Uterus (tissue), 4 donors: Measurements from ENCODE around the gene THSD4. TPM values are rescaled to one million over a fixed set of nuclear protein-coding genes. Genes with fewer than 3 reads are reported as not detected.

Source experiments
- DNase-seq, 2 donors: peaks; one replicate each; pipeline ENCODE4 v3.0.0-alpha.2; 2019 to 2020
- H3K27ac ChIP-seq, 2 donors: fragments of 200-600 bp; sonication (generic); 1 replicate in 1 of 2; 2 replicates in 1 of 2; pipeline ENCODE4 v1.5.1; 2016 to 2018
- H3K27me3 ChIP-seq, 2 donors: fragments of 200-600 bp; sonication (generic); one replicate each; pipeline ENCODE4 v1.5.1; 2018 to 2019; ENCODE audit warnings: control low read depth in 1 of 2
- H3K36me3 ChIP-seq, 2 donors: fragments of 200-600 bp; sonication (generic); one replicate each; pipeline ENCODE4 v1.5.1; 2019; ENCODE audit warnings: control low read depth in 1 of 2
- H3K4me1 ChIP-seq, 2 donors: fragments of 200-600 bp; sonication (generic); one replicate each; pipeline ENCODE4 v1.5.1; 2018 to 2019; ENCODE audit warnings: control low read depth in 1 of 2
- H3K4me3 ChIP-seq, 2 donors: fragments of 200-600 bp; sonication (generic); 1 replicate in 1 of 2; 2 replicates in 1 of 2; pipeline ENCODE4 v1.5.1; 2018 to 2019; ENCODE audit warnings: mild to moderate bottlenecking in 1 of 2
- H3K9me3 ChIP-seq, 2 donors: fragments of 200-600 bp; sonication (generic); one replicate each; pipeline ENCODE4 v1.5.1; 2019; ENCODE audit warnings: control low read depth in 1 of 2
- POLR2A ChIP-seq, 2 donors: fragments of 450-650 bp; IDR thresholded peaks; one replicate each; pipeline ENCODE4 v1.6.1; 2016; ENCODE audit warnings: antibody characterized with exemption in 2 of 2, mild to moderate bottlenecking in 1 of 2, moderate library complexity in 1 of 2
- intact Hi-C: fragments of 100-400 bp; cut with DNase I; formaldehyde crosslinking; loops from one replicate; pipeline ENCODE4 v1.15.1; 2023; ENCODE audit warnings: low total_unique reads
- total RNA-seq, 4 donors: library from RNA; depleted of rRNA in 3 of 4; stranded (reverse); fragments of >200 nt in 3 of 4; gene quantifications; one replicate each; pipeline versions ENCODE4 v1.1.0 to v1.2.4, GENCODE V29; 2014 to 2023
- TF ChIP-seq, protein P1 (sequence below), 4 experiments: fragments of 200-600 bp in 2 of 4; fragments of 450-650 bp in 2 of 4; sonication (generic) in 2 of 4; IDR thresholded peaks; one replicate each; pipeline ENCODE4 v1.5.1; 2016 to 2019; ENCODE audit warnings: antibody characterized with exemption in 4 of 4, mild to moderate bottlenecking in 2 of 4, moderate library complexity in 1 of 4
- donor health status: DM: yes; HTN: yes; CAD: no.

THSD4 gene
- total RNA-seq, 4 donors from 2014 or later = 7.1 to 144 (median 35.4) TPM

DNA sequence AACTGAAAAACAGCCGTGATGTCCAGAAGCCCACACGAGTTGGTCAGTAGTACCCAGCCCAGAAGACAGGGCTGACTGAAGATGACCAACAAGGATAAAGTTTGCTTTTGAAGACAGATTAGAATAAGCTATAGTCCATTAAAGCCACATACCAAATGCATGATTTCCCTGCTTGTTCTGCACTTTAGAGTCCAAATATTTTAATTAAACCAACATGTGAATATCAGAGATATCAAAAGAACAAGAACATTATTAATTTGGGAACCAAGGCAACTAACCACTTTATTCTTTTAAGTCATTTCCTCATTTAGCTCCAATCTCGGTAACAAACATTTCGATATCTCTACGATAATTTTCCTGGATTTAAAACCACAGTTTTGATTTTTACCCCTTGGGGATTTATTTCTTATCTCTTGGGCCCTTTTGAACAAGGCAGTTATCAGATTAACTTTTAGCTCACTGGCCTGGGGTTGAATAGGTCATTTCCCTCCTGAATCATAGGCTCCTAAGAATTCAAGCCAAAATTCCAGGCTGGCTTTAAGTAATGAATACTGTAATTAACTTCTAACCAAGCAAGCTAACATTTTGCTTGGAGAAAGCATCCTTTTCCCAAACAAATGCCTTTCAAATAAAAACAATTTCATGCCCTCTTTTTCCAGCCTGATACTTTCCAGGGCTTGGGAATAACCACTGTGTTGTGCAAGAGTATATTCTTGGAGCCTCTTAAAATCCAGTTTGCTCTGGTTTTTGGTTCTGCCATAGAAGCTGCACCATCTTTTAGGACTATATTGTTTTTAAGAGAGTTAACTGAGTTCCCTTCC, 592.2 kb downstream of the THSD4 start:
- H3K4me1 ChIP-seq = peaks cover 20 to 31% of the 10 kb centered on the region in 2 donors
- intact Hi-C loops = no loop called here
- DNase-seq = peak in 1 of 2 donors; percentile 43

DNA sequence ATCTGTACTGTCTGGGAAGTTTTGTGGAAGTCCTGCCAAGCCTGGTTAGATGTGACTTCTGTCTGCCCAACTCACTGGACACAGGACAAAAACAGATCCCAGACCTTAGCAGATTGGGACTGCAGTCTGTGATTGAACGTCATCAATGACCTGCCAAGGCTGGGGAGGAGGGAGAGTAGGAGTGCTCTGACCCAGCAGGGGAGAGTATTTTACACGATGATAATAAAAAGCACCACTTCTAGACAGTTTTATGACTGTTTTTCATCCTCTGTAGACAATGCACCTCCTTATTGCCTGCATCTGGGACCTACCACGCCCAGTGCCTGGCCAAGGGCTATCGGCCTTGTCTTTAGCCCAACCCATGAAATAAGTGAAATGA, 592.8 kb downstream of the THSD4 start:
- no peaks in the 10 kb centered on the region for H3K27me3 ChIP-seq
- H3K9me3 ChIP-seq = no peaks in the 10 kb centered on the region
- intact Hi-C loops = no loop called here
- H3K4me1 ChIP-seq = peaks cover 20 to 31% of the 10 kb centered on the region in 2 donors
- TF ChIP-seq POLR2A (IDR thresholded peaks at IDR 0.05) = no peak
- DNase-seq = peak; percentile 75 to 86
- H3K4me3 ChIP-seq = no peak overlapping the region
- H3K27ac ChIP-seq = peak overlapping the region; percentile 85 to 88
- no peaks in the 10 kb centered on the region for H3K36me3 ChIP-seq

More for the DNA sequence above, 592.2 kb downstream of the THSD4 start:
- Histone ChIP-seq H3K27me3 (no peaks in the 10 kb centered on the region), H3K4me3 (no peak overlapping the region), H3K36me3 (no peaks in the 10 kb centered on the region), H3K27ac (peak overlapping the region; percentile 85 to 88), H3K9me3 (no peaks in the 10 kb centered on the region)
- no peak for TF ChIP-seq POLR2A (IDR thresholded peaks at IDR 0.05)
- TF ChIP-seq, protein P1, sequence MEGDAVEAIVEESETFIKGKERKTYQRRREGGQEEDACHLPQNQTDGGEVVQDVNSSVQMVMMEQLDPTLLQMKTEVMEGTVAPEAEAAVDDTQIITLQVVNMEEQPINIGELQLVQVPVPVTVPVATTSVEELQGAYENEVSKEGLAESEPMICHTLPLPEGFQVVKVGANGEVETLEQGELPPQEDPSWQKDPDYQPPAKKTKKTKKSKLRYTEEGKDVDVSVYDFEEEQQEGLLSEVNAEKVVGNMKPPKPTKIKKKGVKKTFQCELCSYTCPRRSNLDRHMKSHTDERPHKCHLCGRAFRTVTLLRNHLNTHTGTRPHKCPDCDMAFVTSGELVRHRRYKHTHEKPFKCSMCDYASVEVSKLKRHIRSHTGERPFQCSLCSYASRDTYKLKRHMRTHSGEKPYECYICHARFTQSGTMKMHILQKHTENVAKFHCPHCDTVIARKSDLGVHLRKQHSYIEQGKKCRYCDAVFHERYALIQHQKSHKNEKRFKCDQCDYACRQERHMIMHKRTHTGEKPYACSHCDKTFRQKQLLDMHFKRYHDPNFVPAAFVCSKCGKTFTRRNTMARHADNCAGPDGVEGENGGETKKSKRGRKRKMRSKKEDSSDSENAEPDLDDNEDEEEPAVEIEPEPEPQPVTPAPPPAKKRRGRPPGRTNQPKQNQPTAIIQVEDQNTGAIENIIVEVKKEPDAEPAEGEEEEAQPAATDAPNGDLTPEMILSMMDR (IDR thresholded peaks at IDR 0.05) = no peak

DNA sequence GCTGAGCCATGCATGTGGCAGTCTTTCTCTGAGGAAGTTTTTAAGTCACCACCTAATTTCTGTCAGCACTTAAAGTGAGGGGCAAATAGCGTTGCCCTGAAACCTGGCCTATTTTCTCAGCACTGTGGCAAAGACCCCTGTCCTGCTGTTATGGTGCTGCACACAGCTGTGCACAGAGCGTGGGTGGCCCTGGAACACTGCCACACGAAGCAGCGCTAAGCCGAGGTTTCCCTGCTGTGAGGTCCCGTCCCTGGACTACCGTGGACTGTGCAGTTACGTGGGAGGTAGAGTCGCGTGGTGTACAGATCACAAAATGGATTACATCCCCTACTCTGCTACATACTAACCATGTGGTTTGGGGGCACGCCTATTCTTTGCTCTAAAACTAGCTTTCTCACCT, 593.5 kb downstream of the THSD4 start:
- intact Hi-C loops = no loop called here
- H3K36me3 ChIP-seq = no peaks in the 10 kb centered on the region
- H3K27ac ChIP-seq = peak overlapping the region; percentile 85 to 88
- peaks cover 20 to 31% of the 10 kb centered on the region in 2 donors for H3K4me1 ChIP-seq
- no peaks in the 10 kb centered on the region for H3K9me3 ChIP-seq
- TF ChIP-seq POLR2A (IDR thresholded peaks at IDR 0.05) = no peak
- TF ChIP-seq, protein P1 (IDR thresholded peaks at IDR 0.05) = no peak
- H3K27me3 ChIP-seq = no peaks in the 10 kb centered on the region
- peak in 1 of 2 donors; percentile 62 for DNase-seq
- H3K4me3 ChIP-seq = no peak overlapping the region

DNA sequence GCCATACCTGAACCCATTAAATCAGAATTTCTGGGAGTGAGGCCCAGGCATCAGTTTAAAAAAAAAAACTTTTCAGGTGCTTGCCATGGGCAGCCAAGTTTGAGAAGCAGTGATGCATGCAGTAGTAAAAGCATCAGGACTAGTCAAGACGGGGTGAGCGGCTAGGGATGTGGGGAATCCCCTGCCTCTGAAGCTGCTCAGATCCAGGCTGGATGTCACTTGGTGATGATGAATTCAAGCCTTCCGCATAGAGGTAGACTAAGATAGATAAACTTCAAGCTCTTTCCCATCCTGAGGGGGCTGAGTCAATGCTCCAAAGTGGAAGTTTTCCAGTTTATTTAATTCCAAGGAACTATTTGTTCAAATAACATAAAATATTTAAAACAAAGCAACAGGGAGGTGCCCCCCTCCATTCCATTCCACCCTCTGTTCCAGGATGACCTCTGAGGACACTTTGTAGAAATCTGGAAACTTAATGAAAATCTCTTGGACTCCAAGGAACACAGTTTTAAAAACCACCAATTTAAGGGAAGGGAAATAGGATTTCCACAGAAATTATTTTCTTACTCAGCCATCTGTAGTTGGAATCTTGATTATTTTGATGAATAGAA, 594.6 kb downstream of the THSD4 start:
- peaks cover 20 to 31% of the 10 kb centered on the region in 2 donors for H3K4me1 ChIP-seq

DNA sequence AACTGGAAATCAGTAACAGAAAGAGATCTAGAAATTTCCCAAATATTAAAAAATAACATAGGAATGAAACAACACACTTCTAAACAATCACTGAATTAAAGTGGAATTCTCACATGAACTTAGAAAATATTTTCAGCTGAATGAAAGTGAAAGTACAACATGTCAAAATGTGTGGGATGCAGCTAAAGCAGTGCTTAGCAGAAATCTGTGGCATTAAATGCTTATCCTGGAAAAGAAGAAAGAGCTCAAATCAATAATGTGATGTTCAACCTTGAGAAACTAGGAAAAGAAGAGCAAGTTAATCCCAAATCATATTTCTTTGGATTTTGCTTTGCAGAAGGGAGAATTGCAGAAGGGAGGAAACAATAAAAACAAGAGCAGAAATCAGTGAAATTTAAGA, 596.9 kb downstream of the THSD4 start:
- Histone ChIP-seq H3K36me3 (no peaks in the 10 kb centered on the region), H3K27ac (peak overlapping the region; percentile 28 to 88), H3K4me3 (no peak overlapping the region), H3K9me3 (no peaks in the 10 kb centered on the region), H3K4me1 (peaks cover 6 to 23% of the 10 kb centered on the region in 2 donors), H3K27me3 (no peaks in the 10 kb centered on the region)
- no peak for DNase-seq
- intact Hi-C loops = no loop called here
- TF ChIP-seq, protein P1 (IDR thresholded peaks at IDR 0.05) = no peak
- no peak for TF ChIP-seq POLR2A (IDR thresholded peaks at IDR 0.05)

More for the DNA sequence above, 594.6 kb downstream of the THSD4 start:
- Histone ChIP-seq H3K27ac (peak overlapping the region; percentile 85 to 88), H3K36me3 (no peaks in the 10 kb centered on the region), H3K9me3 (no peaks in the 10 kb centered on the region), H3K4me3 (no peak overlapping the region), H3K27me3 (no peaks in the 10 kb centered on the region)
- intact Hi-C loops = no loop called here
- TF ChIP-seq, protein P1 (IDR thresholded peaks at IDR 0.05) = no peak
- TF ChIP-seq POLR2A (IDR thresholded peaks at IDR 0.05) = no peak
- peak; percentile 40 to 62 for DNase-seq
